SKM-1 (cell line): ENCODE measurements around the gene AMOTL2.

Source experiments
- DNase-seq: peaks from one replicate; lab custom pipeline; 2025; ENCODE audit not compliant: unreplicated experiment; lab: John Stamatoyannopoulos, UW

The AMOTL2 gene

DNA sequence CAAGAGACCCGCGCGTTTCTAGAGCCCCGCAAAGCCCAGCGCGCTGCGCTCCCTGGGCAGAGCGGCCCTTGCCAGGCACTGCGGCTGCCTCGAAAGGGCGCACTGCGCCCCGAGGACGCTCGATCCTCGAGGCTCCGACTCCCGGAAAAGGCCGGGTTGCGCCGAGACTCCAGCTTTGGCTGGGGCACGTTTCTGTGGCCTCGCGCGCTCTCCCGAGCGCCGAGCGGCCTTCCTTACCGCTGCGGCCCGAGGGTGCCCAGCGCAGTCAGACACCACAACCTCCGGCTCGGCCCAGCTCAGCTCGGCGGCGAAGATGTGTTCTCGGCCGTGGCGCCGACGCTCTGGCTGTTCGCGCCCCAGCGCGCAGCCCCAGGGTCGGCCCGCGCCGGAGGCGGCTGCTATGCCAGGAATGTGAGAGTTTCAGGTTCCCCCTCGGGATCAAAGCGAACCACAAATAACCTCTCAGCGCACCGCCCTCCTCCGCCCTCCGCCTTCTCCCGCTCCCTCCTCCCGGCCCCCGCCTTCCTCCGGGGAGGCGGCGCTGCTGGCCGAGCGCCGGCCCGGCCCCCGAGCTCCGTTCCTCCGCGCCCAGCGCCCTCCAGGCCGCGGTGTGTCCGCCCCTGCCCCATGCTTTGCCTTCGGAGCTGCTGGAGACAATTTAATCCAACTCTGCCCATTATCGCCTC lies at the start of gene AMOTL2:
AMOTL2 (minus strand) TSS at position 343 of the 686 bp plus-strand sequence. CDS start 3,014 bp downstream, outside the sequence.
- no peak for DNase-seq

DNA sequence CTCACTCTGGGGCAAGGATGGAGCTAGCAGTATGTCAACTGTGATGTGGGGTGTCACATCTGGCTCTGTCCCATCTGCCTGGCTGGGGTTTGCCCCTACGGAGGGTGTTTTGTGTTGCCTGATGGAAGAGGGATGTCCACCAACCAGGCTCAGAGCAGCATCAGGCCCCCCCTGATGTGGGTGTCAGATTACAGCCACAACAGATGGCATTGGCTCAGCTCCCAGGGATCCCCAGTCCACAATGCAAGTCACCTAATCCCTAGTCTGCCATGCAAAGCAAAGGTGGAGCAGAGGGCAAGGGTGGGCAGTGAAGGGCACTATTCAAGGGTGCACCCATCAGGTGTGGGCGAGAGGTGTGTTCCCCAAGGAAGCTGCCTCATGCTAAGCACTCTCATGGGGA lies 48.9 kb upstream of the AMOTL2 start:
- no peak for DNase-seq

DNA sequence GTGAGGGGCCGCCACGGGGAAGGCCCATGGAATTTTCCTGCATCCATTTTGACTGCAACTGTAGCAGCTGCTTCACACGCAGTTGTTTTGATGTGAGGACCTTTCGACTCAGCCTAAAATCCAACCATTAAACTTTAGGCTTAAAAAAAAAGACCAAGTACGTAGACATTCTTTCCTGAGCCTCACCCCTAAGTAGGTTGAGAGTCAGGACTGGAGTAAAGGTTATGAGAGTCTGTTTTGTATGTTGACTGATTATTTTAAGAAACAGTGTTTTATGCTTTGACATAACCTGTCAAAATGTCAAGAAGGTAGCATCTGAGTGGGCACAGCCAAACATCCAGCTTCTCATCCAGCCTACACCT lies 45.7 kb upstream of the AMOTL2 start:
- DNase-seq, result no peak

DNA sequence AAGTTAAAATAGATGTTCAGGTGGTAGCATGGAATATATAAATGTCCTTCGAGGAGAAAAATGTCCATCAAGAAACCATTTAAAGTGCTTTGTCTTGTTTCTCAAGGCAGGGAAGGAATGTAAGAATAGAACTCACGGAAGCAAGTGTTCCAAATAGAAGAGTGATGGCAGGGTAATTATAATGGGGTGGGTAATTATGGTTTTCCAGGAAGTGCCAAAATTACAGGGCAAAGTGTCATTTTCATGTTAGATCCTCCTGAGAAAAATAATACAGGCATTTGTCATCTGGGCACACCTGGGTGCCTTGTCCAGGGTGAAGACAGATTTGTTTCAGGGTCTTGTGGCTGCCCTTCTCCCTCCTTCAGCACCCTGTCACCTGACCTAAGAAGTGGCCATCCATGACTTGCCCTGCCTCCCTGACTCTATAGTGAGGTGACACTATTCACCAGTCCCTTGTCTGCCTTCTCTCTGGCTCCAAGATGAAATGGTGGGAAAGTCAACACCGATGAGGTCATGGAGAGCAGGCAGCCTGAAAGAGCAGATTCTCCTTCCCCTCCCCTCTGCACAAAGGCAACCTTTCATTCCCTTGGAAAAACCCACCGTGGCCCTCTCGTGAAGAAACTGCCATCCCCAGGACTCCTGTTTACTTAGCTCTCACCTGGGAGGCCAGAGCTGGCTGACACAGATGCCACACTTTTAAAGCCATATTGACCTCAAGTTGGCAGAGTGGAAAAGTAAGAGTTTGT lies 45.1 kb upstream of the AMOTL2 start:
- no peak for DNase-seq

DNA sequence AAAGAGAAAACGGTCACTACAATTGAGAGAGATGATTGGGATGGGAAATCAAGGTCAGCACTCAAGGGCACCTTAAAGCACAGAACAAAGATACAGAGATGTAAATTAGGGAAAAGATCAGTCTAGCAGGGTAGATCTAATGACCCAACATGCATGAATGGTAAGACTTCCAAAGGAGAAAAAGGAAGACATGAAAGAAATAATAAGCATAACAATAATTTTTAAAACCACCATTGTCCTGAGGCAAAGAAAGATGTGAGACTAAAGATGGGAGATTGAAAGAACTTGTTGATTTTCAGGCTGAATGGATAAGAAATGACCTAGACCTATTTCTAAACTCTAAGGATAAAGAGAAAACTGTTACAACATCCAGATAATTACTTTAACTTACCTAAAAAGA lies 34.8 kb upstream of the AMOTL2 start:
- DNase-seq, result no peak

DNA sequence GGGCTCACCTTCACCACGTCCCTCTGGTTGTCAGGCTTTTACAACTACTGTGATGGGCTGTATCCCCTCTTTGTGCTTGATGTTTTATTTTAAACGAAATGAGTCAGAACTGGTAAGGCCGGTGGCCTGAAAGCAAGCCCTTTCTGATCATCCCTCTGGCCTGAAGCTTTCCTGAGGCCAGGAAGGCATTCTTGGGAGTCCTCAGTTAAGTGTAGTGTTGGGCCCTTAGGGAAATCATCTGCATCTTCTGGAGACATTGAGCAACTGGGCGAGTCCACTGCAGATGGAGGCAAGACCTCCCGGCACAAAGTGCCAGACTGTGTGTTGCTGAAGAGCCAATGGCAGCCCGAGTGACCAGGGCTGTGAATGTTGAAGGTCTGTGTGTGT lies 33.0 kb upstream of the AMOTL2 start:
- DNase-seq, result no peak

DNA sequence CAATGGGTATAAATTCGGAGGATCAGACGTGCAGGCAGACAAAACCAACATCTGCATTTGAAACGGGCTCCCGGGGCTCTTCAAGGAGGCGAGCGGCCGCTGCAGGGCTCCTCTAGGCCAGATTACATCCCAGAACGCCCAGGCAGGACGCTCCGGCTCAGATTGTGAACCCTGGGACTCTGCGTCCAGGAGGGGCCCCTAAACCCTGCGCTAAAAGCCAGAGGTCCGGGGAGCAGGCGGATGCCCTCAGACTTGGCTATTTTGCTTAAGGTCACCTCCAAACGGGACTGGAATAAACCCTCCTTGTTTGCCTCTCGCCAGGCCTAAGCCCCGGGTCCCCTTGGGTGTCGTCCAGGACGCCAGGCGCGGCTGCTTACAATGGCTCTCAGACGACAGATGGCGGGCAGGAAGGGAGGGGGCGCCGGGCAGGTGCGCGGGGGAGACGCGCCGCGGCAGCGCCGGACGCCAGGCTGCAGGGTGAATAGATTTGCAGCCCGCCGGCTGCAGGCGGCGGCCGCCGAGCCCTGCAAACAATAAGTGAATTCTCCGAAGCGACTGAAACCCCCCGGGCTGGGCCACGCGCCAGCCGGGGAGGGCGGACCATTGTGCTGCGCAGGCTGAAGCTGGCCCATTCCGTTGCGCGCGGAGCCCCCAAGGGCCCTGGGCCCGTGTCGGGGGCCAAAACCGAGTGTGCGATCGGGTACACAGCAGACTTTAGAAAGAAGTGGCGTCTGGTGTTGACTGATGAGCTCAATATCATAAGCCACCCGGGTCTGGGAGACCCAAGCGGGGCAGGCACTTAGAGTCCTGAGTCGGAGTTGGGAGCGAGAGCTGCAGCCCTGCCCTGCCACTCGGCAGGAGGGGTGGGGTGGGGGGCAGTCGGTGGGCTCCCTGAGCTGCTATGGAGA lies 32.3 kb upstream of the AMOTL2 start:
- DNase-seq, result no peak

DNA sequence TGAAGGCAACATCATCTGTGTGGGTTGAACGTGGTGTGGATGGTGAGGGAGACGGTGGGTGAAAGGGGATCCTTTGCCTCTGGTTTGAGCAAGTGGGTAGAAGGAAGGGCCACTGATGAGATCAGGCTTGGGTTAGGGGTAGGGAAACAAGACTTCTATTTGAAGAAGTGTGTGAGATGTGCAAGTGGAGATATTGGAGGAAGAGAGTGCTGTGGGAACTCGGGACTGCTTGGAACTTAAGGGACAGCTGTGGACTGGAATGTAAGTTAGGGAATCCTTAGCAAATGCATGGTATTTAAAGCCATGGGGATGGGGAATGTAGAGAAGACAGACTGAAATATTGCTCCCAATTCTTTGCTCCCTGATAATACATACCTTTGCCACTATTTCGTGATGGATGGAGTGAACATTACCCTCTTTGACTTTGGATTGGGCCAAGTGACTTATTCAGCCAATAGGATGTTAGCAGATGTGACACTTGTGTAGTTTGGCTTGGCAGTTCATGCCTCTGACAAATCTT lies 30.2 kb upstream of the AMOTL2 start:
- no peak for DNase-seq

DNA sequence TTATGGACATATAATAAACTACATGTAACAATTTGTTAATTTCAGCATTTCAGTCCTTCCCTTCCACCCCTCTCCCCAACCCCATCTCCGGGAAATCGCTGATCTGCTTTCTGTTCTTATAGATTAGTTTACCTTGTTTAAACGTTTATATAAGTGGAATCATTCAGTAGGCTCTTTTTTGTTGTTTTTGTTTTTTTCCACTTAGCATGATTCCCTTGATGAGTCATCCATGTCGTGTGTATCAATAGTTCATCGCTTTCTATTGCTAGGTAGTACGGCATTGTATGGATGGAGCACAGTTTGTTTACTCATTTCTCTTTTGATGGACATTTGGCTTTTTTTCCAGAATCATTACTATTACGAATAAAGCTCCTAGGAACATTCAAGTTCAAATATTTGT lies 23.5 kb upstream of the AMOTL2 start:
- no peak for DNase-seq

DNA sequence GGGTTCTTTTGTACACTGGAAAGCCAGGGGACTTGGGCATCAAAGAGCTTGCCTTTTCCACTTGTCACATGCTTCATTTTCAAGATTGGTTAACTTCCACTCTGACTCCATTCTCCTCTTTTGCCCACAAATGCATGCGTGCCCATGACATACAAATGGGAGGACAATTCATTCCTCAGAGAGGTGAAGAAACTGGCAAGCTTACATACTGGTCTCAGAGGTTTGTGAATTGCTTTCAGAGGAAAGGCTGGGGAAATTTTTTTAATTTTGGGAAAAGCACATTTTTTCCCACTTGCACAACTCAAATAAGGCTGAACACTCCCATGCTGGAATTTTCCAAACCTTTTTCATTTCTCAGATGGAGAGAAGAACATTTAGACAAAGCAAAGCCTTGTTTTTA lies 20.9 kb upstream of the AMOTL2 start:
- no peak for DNase-seq

DNA sequence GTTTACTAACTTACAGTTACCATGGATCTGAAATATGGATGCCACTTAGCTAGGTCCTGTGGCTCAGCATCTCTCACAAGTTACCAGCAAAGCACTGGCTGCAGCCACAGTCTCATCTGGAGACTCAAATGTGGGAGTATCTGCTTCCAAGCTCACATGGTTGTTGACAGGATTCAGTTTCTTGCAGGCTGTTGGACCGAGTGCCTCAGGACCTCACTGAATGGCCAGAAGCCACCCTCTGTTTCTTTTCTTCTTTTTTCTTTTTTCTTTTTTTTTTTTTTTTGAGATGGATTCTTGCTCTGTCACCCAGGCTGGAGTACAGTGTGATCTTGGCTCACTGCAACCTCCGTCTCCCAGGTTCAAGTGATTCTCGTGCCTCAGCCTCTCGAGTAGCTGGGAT lies 20.1 kb upstream of the AMOTL2 start:
- DNase-seq, result no peak

DNA sequence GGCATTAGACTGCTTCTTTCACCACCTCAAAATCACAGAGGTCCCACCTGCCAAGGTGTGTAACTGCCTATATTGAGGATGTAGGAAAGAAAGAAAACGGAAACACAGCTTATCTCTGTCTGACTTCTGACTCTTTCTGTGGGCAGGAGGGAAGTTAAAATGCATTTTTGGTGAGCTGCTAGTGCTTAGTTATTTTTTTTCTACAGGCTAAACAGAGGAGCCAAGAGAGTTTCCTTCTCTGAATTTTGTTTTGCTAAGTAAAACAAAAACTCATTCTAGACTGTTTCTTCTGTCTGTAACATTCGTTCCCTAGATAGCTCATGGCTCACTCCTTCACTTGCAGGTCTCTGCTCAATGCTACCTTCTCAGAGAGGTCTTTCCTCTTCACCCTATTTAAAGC lies 18.8 kb upstream of the AMOTL2 start:
- DNase-seq, result no peak

DNA sequence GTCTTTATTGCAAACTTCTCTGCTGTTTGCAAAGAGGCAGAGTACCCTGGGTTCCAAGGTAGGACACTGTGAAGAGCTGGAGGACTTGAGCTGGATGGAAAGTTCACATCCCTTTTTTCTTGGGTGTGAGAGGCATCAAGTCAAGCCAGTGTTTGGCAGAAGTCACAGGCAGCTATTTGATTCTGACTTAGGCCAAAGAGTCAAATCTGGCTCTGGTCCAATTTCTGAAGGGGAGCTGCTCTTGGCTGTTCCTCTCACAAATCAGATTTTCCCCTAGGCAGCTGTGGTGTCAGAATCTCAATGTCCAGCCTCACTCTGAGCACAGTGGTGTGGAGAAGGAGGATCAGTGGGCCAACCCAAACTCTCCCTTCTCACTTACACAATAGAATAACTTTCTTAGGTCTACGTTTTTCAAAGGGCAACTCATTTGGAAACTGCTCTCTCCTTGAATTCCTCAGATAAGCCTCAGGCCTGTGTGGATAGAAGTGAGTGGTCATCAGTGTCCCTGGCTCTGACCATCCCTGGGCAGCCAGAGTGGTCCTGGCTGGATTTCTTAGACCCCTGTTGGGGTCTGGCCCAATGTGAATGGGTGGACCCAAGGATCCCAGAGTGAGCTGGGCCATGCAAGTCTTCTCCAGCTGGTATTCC lies 18.2 kb upstream of the AMOTL2 start:
- no peak for DNase-seq

DNA sequence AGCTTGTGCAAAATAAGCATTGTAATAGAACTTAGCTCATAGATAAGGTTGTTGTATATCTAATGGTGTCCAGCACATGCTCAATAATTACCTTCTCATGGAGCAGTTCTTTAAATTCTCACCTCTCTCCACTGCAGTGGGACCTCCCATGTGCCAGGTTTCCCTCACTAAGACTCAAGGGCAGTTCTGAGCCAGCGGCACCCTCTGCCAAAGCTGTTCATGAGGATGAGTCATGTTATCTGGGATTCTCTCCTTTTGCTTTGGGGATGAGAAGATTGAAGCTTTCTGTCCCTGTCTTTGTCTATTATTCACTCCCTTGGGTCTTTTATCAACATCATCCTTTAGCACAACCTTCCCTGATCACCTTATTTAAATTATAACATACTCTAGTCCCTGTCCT lies 15.6 kb upstream of the AMOTL2 start:
- DNase-seq, result no peak

DNA sequence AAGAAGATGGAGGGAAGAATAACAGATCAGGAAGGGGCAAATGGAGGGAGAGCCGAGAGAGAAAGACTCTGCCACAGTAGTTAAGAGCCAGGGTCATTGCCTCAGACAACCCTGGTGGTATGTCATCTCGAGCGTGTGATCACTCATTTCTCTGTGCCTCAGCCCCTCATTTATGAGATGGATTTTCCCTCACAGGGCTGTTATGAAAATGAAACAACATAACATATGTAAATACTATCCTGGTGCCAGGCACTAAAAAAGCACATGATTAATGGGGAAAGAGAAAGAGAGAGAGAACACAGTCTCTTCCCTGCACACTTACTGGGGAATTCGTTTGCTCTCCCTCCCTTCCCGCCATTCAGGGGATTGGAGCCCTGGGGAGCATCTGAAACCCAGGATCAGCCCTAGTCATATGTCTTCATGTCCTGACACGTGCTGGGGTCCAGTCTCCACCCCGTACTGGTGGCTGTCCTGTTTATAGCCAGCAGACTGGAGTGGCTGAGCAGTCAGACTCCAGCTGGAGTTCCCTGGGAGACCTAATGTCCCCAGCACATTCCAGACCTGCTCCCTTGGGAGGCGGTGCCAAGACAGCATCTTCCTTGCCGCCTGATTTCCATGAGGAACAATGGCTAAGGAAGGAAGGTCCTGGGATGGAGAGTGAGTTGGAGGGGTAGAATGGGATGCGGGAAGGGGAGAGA lies 14.7 kb upstream of the AMOTL2 start:
- no peak for DNase-seq

DNA sequence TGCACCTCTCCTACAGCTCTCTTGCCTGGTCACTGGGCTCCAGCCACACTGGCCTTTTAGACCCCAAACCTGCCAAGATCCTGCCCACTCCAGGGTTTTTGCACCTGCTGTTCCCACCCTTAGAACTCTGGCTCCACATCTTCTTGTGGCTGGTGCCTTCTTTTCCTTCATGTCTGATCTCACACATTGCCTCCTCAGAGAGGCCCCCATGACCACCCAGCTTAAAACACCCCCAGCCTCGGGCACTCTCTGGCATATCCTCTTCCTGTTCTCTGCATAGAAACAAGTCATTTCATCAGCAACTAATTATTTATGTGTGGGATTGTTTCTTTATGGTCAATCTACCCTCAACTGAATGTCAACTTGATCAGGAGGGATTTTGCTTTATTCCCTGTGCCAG lies 14.0 kb upstream of the AMOTL2 start:
- DNase-seq, result no peak

DNA sequence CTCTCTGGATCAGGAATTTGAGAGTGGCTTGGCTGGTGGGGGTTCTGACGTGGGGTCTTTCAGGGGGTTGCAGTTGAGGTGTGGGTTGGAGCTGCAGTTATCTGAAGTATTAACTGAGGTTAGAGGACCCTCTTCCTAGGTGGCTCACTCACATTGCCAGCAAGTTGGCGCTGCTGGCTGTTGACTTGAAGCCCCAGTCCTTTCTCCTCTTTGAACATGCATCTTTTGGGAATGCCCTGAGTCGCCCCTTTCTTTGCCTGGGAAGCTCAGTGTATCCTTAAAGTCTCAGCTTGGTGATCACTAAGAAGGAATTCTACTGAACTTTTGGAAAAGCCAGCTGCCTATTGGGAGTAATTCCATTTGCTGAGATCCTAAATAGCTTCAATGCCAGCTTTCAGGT lies 13.0 kb upstream of the AMOTL2 start:
- no peak for DNase-seq

DNA sequence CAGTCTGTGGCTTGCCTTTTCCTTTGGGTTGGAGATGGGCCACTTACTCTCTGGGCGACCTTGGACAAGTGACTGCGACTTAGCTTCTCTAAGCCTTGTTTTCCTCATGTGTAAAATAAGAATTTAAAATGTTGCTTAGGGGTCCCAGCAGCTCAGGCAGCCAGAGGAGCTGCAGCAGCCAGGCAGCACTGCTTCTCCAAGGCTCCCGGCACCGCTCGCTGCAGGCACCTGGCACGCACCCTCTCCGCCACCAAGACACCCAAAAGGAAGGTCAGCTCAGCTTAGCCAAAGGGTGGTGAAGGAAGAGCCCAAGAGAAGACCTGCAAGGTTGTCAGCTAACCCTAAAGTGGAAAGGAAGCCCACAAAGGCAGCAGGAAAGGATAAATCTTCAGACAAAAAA lies 10.7 kb upstream of the AMOTL2 start:
- no peak for DNase-seq

DNA sequence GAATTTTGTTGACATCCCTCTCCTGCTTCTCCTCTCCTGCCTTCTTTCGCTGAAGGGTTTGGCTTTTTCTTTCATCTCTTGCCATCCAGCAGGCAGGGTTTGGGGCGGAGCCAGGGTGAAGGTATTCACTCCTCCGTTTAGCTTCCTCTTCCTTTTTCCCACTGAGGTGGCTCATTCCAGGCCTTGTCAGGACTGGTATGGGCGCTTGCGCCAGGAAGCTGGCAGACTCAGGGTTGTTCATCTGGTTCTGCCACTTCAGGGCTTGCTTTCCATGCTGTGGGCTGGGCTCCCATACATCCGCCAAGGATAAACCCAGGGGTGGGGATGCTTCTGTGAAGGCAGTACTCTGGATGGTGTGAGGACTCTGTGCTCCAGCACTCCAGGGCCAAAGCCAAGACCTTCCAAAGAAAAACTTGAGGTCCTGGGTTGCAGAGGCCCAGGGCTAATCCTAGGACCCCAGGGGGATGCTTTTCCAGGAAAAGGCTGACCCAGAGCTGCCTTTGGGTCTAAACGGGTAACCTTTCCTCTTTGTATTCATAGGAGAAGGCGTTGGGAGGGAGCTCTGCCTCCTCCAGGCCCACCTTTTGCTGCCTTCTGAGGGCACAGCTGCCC lies 7.7 kb upstream of the AMOTL2 start:
- no peak for DNase-seq

DNA sequence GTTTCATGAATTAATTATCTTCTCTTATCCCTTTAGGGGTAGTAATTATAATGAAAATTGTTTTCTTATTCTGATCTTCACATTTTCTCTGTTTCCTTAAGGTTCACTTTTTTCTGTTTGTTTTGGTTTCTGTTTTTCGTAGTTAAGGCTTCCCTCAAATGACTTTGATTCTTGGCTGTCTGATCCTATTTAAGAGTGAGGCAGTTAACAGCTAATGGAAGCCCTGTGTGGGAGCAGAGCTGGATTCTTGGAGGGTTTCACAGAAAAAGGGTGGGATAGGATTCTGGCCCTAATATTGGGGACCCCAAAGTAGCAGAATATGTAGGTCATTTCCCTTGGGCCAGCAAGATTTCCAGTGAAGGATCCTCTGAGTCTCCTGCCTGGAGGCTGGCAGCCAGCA lies 6.8 kb upstream of the AMOTL2 start:
- no peak for DNase-seq
